Occipital lobe (tissue), 2 donors: ENCODE results near the gene FGL2. TPM values are rescaled to one million over a fixed set of nuclear protein-coding genes. Genes with fewer than 3 reads are reported as not detected.
"Not testable (repeated sequence)": the region's sequence is repeated elsewhere in the genome, so short reads cannot be mapped to it uniquely, and the experiment has no call there.

Experiments used
- DNase-seq: peaks from one replicate; lab custom pipeline; 2025; lab: John Stamatoyannopoulos, UW
- total RNA-seq: library from RNA; depleted of rRNA; stranded (reverse); fragments of >200 nt; gene quantifications from one replicate; pipeline ENCODE4 v1.2.3, GENCODE V29; 2014

Gene FGL2, protein sequence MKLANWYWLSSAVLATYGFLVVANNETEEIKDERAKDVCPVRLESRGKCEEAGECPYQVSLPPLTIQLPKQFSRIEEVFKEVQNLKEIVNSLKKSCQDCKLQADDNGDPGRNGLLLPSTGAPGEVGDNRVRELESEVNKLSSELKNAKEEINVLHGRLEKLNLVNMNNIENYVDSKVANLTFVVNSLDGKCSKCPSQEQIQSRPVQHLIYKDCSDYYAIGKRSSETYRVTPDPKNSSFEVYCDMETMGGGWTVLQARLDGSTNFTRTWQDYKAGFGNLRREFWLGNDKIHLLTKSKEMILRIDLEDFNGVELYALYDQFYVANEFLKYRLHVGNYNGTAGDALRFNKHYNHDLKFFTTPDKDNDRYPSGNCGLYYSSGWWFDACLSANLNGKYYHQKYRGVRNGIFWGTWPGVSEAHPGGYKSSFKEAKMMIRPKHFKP
- 3.4 TPM for total RNA-seq

DNA sequence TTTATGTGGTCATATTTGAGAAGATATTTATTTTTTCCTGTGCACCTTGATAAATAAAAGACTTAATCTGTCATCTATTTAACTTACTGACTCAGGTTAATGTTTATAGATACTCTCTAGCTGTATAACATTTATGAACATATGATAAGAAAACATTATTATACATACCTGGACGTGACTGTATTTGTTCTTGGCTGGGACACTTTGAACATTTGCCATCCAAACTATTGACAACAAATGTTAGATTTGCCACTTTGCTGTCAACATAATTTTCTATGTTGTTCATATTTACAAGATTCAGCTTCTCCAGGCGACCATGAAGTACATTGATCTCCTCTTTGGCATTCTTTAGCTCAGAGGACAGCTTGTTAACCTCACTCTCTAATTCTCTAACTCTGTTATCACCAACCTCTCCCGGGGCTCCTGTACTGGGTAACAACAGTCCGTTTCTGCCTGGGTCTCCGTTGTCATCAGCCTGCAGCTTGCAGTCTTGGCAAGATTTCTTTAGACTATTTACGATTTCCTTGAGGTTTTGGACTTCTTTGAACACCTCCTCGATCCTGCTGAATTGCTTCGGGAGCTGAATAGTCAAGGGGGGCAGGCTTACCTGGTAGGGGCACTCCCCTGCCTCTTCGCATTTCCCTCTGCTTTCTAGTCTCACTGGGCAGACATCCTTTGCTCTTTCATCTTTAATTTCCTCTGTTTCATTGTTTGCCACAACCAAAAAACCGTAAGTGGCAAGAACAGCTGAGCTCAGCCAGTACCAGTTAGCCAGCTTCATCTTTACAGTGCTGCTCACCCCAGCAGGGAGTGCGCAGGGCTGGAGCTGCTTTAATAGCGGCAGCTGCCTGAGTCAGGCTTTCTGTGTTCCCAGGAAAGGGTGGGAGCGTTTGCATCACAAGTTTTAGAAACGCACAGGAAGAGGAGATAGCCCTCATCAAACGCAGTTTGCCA lies at the start of gene FGL2:
FGL2 (minus strand) TSS at position 807 of the 954 bp plus-strand sequence; CDS start at position 781, 26 bp downstream.
- DNase-seq, result peak; percentile 39

DNA sequence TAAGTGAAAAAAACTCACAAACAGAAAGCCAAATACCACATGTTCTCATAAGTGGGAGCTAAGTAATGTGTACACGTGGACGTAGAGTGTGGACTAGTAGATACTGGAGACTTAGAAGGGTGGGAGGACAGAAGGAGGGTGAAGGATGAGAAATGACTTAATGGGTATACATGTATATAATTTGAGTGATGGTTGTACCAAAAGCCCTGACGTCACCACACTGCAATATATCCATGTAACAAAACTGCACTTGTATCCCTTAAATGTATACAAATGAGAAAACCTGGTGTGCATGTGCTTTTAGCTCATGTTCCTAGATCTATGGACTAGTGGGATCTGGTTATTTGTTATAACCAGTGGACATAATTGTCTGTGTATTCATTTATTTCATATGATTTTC lies 48.5 kb upstream of the FGL2 start:
- no peak for DNase-seq

DNA sequence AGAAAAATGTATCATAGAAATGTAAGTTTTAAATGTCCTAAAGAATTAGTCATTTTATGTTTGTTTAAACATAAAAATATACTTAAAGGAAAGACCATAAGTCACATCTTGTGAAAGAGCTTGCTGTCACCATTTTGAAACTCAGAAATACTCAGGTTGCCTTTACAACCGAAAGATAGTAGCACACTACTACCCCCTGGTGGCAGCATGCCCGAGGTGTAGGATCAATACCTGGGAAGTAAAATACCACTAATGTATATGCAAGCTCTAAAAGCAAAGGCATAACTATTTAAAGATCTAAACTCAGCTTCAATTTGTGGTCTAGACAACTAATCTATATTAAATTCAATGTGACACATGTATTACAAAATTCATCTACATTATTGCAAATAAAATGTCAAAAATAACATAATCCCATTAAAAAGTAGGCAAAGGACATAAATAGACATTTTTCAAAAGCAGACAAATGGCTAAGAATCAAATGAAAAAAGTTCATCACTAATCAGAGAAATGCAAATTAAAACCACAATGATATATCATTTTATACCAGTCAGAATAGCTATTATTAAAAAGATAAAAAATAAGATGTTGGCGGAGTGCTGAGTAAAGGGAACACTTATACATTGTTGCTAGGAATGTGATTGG lies 47.7 kb upstream of the FGL2 start:
- DNase-seq, result no peak

DNA sequence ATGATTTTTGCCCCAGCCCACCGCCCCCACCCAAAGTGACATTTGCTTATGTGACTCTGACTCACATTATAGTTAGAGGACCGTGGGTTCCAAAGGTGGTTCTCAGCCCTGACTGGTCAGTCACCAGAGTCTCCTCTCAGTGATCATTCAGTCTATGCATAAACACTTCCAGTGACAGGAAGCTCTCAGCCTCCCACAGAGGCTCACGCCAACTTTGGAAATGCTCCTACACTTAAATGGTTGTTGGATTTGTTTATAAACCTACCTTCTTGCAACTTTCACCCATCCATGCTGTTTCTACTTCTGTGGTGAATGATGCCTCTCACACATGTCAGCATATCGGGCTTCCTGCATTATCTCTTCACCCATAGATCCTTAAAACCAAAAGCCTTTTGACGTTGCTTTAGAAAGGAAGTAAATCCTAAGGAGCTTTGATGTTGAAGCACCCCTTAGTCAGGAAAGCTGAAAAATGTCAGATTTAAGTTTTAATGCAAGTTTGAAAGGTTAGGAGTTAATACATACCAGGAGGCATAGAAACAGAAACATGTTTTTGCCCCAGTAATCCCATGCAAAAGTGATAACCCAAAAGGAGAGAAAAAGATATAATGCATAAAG lies 46.5 kb upstream of the FGL2 start:
- DNase-seq, result no peak

DNA sequence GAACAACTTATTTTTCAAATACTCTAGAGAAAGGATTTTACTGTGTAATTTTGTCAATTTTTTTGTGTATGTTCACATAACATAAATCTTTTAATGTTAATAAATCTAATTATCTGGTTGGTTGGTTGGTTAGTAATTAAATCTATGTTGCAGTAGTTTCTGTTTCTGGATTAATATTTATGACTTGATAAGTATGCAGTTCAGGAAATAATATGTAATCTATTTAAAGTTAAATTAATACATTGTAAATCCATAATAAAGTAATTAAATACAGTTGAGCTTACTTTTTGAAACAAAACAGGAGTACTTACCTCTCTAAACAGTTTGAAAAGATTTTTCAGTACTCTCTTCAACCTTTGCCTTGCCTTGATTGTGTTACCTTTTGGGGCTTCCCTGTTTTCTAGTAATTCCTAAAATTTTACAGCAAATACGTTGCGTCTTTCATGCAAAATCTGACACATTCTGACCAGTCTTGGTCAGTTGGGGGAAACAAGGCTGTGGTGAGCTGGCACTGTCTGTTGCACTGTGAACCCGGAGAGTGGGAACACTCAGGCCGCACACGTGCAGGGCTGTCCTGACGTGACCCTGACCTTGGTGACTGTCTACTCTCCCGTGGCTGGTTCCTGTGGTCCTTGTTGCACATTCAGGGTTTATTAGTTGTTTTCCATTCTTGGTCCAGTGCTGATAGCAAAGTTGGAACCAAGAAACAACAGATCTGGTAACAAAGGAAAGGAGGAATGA lies 45.6 kb upstream of the FGL2 start:
- DNase-seq, result no peak

DNA sequence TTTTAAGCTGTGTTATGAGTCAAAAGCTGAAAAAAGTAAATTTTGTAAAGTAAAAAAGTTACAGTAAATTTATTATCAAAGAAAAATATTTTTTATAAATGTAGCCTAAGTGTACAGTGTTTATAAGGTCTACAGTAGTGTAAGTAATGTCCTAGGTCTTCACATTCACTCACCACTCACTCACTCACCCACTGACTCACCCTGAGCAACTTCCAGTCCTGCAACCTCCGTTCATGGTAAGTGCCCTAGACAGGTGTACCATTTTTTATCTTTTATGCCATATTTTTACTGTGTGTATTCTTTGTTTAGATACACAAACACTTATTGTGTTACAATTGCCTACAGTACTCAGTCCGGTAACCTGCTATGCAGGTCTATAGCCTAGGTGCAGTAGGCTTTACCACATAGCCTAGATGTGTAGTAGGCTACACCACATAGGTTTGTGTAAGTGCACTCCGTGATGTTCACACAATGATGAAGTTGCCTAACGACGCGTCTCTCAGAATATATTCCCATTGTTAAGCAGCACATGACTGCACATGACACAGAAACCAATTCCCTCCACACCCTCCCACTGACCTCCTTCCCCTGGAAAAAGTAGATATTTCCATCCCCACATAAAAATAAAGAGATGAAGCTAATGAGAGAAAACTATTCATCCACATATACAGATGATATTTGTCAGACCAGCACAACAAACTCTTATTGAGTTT lies 44.8 kb upstream of the FGL2 start:
- DNase-seq, result no peak

DNA sequence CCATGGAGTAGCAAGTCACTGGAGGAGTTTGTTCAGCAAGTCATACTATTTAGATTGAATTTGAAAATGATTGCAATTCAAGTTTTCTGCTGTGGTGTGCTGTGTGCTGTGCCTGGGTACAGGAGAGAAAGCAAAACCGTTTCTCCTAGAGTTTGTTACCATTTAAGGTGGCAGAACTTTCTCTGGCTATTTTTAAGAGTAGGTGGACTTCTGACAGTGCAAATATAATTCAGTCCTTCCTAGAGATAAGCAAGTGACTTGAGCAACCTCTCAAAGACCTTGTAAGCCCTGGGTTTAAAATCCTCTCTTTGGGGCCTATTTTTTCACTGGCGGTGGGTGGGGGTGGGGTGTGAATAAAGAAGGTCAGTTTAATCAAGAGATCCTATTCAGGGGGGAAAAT lies 42.9 kb upstream of the FGL2 start:
- no peak for DNase-seq

DNA sequence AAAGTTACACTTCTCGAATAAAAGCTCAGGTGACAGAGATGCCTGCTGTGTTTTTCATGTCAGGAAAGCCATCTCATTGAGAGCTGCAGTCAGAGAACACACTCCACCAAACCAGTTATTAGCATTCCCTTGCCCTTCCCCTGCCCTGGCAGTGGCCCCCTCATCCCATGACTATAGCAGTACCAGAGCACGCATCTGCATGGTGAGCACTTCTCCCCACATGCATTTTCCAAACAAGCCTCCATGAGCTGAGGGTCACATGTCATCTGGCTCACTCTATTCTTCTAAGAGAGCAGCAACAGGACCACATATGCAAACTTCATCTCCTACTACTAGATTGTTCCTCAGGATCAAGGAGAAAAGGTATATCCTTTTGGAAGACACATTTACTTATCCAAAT lies 42.4 kb upstream of the FGL2 start:
- no peak for DNase-seq

DNA sequence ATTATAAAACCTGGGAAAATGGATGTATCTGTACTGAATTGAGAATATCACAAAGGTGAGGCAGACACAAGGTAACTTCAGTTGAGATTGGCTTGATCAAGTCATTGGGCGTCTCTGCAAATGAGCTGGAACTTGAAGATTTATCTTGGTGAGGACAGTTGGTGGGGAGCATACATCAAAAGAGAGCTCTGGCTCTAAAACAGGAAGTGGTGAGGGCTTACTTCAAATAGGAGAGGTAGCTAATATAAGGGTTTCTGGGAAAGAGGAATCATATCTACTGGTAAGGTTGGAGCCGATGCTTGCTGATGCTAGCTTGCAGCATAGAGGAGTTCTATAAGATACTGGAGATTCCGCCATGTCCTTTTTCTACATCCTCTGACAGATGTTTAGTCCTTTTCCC lies 39.9 kb upstream of the FGL2 start:
- DNase-seq, result no peak

DNA sequence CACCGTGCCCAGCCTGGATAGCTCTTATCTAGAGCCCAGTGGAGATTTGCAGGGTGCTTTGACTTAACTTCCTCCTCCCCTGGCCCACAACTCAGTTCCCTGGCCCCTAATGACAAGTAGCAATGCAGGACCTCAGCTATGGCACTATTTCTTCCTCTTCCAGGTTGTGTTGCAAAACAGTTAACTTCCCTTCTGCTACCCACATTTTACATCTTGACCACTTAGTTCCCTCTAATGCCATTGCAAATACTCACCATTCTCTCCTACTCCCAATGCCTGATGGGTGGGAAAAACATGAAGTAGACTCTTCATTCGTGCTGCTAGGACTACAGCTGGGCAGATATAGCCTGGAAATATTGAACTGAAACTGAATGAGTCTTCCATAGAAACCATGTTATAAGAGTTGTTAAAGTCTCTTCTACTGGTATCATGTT lies 39.1 kb upstream of the FGL2 start:
- DNase-seq, result no peak

DNA sequence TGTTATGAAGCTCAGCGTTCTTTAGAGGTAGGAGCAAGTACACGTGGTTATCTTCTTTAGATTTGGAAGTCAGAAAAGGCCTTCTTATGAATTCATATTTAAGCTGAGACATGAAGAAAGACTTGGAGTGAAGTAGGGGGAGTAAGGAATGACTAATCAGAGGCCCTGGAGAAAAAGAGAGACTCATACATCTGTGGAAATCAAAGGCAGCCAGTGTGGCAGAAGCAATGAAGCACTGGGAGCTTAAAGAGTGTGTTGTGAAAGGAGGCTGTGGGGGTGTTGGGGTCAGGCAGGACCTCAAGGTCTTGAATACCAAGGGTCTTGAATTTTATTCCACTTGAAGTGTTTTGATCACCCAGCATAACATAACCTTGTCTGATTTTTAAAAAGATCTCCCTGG lies 35.7 kb upstream of the FGL2 start:
- DNase-seq, result no peak

DNA sequence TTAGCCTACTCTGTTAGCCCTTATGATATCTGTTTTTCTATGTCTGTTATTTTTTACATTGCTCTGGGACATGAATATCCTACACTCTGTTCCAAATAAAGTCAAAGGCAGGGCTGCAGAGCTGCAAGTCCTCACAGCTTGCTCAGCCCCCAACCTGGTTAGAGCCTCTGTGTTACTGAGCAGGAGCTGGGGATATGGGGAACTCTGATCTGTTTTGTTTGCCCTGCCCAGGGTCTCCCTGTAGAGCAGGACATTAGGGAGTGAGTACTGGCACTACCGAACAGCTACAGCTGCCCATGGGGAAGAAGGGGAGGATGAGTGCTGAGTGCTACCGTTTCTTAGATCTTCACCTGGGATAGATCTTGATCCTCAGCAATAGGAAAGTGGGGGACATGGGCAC lies 32.8 kb upstream of the FGL2 start:
- DNase-seq, result no peak

DNA sequence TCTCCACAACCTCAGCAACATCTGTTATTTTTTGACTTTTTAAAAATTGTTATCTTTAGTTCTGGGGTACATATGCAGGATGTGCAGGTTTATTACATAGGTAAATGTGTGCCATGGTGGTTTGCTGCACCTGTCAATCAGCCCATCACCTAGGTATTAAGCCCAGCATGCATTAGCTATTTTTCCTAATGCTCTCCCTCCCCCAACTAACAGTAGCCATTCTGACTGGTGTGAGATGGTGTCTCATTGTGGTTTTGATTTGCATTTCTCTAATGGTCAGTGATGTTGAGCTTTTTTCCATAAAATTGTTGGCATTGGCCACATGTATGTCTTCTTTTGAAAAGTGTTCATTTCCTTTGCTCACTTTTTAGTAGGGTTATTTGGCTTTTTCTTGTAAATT lies 29.2 kb upstream of the FGL2 start:
- not testable (repeated sequence) for DNase-seq

DNA sequence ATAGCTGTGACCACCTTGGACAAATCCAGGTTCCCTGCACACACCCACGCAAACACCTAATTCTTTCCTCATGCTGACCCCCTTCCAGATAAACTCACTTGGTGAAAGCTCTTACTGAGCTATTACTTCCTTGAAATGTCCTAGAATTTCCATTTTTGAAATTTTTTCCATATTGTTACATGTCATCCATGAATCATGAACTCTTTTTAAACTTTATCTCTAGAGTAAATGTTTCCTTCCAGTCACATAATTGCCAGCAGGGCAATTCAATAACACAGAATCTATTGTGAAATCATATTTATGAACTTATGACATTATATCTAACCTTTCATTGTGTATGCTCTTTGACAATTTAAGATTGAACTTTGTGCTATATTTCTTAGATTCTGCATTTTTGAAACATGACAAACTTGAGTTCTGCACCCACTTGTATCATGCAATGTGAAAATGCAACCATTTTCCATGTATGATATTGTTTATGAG lies 26.8 kb upstream of the FGL2 start:
- DNase-seq, result no peak

DNA sequence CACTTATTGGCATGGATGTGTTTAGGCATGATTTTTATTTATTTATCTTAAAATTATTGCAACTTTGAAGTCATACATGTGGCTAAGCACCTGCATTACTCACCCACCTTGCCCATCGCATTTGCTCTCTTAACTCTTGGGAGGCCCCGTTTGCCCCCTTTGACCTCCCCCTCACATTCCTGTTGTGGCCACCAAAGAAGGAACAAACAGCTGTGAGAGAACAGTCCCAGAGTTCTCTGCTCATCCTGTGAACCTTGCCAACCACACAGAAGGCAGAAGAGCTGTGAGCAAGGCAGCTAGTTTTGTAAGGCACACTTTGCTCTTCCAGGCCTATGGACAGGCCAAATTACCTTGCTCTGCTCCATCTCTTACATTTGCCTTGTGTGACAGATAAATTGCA lies 23.6 kb upstream of the FGL2 start:
- no peak for DNase-seq

DNA sequence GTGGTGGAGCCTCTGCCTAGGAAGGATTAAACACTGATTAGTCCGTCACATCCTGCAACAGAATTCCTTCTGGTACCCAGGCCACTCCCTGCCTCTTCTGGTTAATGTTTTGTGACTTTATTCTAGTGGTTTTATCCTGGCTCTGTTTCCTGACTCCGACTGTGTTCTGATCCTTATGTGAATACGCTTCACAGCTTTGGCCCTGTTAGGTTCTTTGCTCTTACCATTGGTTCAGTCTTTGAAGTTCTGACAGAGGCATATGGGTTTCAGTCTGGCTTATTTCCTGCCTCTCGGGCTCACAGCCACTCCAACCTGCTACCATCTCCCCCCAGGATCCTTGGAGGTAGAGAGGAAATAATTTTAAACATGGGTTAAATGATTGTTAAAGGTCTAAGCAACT lies 23.2 kb upstream of the FGL2 start:
- no peak for DNase-seq

DNA sequence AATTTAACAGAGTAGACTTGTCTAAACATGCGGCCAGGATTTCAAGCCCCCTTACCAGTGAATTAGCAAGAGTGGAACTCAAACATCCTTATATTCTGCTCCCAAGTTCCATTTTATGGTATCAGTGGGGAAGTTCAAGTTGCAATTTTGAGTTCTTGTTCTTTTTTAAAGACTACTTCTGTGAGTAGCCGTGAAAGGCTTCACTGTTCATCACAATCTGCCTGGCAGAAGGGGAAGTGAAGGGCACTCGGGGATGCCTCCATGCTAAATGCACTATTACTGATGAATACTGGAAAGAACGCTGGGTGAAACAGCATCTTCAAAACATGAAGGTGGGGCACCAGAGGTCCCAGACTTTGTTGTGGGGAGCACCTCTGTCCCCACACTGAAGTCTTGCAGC lies 22.4 kb upstream of the FGL2 start:
- DNase-seq, result no peak

DNA sequence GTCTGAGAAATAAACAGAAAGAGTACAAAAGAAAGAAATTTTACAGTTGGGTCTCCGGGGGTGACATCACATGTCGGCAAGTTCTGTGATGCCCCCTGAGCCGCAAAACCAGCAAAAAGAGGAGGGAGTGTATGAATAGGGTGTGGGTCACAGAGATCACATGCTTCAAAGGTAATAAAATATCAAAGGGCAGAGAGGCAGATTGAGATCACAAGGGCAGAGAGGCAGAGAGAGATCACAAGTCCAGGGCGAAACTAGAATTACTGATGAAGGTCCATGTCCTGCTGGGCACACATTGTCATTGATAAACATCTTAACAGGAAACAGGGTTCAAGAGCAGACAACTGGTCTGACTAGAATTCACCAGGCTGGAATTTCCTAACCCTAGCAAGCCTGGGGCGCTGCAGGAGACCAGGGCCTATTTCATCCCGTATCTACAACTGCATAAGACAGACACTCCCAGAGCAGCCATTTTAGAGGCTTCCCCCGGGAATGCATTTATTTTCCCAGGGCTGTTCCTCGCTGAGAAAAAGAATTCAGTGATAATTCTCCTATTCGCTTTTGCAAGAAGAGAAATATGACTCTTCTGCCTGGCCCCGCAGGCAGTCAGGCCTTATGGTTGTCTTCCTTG lies 20.2 kb upstream of the FGL2 start:
- DNase-seq, result not testable (repeated sequence)

DNA sequence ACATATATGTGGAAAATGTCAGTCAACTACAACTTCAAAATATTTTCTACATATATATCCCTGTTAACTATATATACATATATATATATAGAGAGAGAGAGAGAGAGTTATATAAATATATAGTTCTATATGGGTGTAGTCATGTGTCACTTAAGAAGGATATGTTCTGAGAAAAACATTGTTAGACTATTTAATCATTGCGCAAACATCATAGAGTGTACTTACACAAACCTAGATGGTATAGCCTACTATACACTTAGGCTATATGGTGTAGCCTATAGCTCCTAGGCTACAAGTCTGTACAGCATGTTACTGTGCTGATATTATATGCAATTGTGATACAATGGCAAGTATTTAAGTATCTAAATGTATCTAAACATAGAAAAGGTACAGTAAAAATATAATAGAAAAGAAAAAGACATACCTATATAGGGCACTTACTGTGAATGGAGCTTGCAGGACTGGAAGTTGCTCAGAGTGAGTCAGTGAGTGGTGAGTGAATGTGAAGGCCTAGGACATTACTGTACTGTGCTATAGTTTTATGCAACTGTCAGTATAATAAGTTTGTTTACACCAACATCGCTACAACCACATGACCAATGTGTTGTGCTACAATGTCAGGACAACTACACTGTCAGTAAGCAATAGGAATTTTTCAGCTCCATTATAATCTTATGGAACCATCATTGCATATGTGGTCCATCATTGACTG lies 18.0 kb upstream of the FGL2 start:
- DNase-seq, result no peak
